ENCODE results near the gene TMEM176A.
"Not testable (repeated sequence)": the region's sequence is repeated elsewhere in the genome, so short reads cannot be mapped to it uniquely, and the experiment has no call there.

TMEM176A gene

DNA sequence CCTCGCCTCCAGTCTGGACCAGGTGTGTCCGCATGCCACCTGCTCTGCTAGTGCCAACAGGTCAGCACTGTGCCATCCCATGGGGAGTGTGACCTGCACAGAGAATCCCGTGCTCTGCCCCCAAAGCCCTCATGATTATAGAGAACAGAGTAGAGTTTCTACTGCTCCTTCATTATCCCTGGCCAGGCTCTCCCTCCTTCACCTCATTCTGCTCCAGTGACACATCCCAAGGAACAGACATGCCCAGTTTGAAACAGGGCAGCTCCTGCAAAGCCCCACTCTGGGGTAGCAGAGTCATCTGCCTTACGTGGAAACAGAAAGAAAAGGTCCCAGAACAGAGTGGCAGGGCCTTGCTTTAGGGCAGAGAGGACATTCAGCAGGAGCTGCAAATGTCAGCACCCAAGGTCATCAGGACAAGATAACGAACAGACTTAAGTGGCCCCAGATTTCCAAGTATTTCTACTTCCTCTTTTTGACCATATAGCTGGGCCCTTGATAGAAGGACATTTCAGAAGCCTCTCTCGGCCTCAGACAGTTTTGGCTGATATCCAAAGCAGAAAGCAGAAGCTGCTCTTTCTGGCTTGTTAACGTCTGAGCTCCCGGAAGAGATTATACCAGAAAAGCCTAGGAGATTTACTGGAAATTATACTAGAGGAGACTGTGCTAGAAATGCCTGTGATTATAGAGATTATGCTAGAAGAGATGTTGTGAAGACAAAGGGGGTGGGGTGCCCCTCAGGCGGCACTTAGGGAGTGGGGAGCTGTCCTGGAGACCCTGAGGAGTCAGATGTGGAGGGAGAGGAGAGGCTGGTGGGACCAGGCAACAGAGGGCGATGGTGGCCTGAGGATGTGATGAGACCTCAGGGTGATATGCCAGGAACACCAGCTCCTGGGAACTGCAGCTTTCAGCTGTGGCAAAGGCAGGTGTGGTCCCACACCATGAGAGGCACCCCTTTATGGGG lies 13.0 kb upstream of the TMEM176A start:
- DNase-seq (ENCODE audit: low spot score) (no peak), FAIRE-seq (no peak)

DNA sequence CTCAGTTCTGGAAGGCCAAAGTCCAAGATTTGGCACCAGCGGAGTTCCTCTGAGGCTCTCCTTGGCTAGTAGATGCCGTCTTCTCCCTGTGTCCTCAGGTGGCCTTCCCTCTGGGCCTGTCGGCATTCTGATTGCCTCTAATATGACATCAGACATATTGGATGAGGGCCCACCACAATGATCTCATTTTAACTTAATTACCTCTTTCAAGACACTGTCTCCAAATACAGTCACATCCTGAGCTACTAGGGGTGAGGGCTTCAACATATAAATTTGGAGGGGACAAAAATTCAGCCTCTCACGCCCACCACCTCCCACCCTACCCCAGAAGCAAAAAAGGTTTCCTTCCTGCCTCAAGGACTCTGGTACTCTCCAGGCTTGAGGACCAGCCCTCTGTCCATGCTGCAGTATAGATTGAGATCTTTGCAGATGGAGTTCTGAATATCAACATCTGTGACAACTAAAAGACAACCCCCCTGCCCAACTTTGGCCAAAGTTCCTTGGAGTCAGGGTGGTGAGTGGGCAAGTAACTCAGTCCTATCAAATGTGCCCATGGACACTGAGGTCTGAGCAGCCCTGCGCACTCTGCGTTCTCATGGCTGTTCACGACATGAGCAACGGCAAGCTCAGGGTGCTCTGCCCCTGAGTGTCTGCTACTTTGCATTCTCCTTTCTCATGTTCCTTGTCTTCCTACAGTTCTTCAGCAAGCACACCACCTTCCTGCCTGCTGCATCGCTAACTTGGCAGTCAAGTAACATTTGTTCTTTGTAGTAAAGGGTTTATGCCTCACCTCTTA lies 11.9 kb upstream of the TMEM176A start:
- FAIRE-seq (no peak), DNase-seq (ENCODE audit: low spot score) (no peak)

DNA sequence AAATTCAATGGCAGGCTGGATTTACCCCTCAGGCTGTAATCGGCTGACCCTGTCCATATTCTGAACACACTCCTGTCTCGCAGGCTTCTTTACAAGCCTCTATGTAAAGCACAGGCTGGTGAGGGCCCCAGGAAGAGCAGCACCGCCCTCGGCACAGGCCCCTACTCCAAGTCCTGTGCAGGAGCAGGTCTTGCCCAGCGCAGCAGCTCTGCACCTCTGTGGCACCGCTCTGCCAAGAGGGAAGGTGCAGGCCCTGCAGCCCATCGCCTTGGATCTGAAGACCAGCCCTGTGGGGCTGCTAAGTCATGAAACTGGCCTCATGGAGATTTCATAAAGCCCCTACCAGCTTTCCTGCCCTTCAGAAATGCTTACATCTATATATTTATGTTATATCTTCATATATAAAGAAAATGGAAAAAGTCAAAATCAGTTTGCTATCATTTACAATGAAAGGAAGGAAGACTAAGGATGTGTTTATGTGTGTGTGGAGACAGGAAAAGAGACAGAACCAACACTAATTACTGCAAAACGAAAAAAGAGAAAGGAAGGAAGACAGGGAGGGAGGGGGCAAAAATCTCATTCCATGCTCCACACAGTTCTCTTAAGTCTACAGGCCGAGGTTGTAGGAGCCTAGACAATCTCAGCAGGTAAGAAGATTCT lies 10.0 kb upstream of the TMEM176A start:
- DNase-seq (ENCODE audit: low spot score): no peak
- FAIRE-seq: no peak

DNA sequence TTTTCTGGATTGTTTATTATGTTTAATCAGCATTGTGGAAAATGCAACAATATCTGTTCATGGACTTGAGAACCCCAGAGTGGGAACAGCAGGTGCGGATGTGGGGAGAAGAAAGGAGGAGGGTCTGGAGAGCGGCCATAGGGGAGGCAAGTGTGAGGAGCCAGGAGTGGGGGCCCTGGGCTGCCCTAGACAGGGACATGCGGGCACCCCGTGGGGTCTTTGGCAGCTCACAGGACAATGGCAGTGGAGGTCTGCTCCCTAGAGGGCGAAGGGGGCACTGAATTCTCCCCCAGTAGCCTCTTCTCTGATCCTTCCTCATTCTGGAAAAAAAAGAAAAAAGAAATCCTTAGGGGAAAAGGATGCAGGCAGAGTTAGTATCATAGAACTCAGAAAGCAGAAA lies 9.3 kb upstream of the TMEM176A start:
- no peak for DNase-seq (ENCODE audit: low spot score)
- no peak for FAIRE-seq

DNA sequence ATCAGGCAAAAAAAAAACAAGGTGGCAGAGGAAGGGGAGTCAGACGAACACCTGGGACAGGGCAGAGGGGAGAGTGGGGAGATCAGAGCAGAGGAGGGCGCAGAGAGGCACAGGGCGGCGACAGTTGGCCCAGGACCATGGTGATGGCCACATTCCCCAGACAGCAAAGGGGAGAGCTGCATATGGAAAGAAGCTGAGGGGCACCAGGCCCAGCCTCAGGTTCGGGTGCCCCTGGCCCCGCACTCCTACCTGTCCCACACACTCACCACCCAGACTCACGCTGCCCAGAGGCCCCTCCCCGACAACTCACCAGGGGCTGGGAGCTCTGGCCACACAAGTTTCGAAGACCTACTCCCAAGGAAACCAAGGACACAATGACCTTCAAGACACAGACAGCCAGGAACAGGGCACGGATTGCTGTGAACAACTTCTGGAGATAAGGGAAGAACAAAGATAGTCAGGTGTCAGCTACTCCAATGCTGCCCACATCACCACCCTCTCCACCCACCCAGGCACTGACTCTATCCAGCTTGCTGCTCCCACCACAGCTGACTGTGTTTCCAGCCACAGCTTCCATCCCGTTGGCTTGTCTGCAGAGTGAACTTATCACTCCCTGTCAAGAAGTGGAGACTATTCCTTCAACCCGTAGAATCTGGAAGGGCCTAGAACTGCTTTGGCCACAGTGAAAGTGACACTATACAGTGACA lies 8.7 kb upstream of the TMEM176A start:
- no peak for FAIRE-seq
- no peak for DNase-seq (ENCODE audit: low spot score)

DNA sequence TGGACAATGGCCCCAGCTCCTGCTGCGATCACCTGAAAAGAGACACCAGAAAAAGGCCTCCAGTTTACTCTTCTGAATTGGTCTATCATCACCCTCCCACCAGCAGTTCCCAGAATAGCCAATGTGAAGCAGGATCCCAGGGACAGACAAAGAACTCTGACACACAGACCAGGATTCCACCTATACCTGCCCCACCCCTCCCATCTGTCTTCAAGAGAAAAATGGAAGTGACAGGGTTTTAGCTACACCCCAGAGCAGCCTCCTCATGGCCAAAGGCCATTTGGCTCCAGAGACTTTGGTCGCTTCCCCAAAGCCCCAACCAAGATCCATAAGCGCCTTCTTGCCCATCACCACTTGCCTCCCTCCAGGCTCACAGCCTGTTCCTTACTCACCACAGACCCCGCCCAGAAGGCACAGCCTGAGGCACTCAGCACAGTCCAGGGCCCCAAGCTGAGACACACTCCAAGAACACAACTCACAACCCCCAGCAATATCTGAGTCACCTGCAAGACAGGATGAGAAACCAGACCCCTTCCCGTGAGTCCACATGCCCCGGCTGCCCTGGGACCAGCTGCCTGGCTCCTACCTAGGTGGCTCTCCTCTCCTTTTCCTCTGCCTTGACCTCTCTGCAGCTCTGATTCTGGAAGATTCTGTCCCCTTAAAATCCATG lies 6.9 kb upstream of the TMEM176A start:
- FAIRE-seq (no peak), DNase-seq (ENCODE audit: low spot score) (no peak)

DNA sequence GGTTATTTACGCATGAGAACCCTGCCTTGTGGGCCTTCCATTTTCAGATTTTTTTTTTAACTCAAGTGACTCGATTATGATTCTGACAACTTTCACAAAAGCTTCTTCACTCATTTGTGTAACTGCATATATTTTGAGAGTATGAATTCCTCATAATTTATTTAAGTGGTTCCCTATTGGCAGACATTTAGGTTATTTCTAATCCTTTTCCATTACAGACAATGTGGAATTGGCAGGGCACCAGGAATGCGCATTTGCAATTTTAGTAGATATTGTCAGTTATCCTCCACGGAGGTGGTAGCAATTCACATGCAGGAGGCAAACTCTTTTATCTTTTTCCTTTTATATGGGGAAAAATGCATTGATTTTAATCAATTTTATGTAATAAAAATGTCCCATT lies 2.9 kb upstream of the TMEM176A start:
- DNase-seq (ENCODE audit: low spot score): no peak
- no peak for FAIRE-seq

DNA sequence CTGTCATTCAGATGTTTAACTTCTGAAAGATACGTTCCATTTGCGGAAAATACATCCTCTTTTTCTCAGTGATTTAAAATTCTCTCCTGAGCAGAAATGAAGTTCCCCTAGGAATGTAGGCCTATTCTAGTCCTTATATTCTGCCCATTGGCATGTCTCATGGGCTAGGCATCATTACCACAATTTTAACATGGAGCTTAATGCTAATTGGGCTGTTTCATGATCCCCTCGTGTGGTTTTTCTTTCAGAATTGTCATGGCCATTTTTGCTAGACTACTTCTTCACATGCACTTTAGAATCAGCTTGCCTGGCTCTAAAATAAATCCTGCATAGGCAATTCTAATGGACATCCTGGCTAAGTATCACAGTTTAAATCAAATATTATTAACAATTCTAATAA lies 1.4 kb upstream of the TMEM176A start:
- FAIRE-seq (no peak), DNase-seq (ENCODE audit: low spot score) (no peak)

DNA sequence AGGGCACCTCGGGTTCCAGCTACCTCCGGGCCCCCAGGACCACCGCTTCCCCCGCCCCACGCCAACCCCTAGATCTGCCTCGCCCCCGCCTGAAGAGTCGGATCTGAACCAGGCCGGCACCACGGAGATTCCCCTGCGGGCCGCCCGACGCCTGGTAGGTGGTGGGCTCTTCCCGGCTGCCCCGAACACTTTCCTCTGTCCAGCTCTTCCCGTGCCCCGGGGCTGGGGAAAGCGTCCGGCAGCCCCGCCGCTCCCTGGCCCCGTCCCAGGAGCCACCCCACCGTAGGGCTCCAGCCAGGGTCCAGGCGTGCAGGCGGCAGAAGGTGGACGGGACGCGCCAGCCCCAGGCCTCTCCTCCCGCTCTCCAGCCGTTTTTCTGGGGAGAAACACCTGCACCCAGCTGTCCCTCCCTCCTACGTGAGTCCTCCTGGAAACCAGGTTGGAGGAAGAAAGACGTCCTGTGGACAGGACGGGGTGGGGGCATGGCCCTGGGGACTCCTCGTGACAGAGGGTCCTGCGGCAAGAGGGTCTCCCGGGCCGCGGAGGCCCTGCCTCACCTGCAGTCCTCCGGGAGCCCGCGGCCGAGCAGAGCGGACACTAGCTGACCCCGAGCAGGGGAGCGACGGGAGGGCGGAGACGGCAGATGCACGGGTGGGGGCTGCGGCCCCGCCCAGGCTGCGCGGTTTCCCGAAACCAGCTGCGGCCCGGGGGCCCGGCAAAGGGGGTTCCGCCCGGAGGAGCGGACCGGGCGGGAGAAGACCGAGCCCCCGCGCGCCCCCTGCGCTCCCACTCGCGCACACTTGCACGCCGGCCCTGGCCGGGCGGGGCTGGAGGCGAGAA lies 608 bp upstream of the TMEM176A start, which contains the start of gene TMEM176B:
TMEM176B (minus strand) TSS at position 624 of the 840 bp plus-strand sequence. CDS start 3,795 bp downstream, outside the sequence.
- no peak for FAIRE-seq
- peak; percentile 26 for DNase-seq (ENCODE audit: low spot score)

DNA sequence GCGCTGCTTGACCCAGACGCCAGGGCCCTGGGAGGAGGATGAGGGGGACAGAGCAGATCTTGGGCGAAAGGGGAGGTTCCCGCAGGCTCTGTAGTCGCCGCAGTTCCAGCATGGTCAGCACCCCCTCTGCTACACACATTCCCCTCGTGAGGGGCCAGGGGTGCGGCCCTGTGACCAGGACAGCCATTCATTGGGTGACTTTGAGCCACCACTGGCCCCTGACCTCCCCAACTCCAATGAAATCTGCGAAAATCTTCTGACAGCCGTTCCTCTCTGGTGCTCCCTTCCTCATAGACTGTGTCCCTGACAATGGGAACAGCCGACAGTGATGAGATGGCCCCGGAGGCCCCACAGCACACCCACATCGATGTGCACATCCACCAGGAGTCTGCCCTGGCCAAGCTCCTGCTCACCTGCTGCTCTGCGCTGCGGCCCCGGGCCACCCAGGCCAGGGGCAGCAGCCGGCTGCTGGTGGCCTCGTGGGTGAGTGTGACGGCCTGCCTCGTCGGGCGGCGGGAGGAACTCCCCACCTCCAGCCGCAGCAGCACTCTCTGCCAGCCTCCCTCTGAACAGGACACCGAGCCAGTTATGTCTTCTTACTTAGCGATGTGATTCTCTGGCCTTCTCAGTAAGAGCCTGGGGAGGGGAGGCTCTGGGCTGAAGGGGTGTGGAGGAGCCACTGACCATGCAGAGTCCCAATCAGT lies 825 bp downstream of the TMEM176A start:
- FAIRE-seq (no peak), DNase-seq (ENCODE audit: low spot score) (no peak)

DNA sequence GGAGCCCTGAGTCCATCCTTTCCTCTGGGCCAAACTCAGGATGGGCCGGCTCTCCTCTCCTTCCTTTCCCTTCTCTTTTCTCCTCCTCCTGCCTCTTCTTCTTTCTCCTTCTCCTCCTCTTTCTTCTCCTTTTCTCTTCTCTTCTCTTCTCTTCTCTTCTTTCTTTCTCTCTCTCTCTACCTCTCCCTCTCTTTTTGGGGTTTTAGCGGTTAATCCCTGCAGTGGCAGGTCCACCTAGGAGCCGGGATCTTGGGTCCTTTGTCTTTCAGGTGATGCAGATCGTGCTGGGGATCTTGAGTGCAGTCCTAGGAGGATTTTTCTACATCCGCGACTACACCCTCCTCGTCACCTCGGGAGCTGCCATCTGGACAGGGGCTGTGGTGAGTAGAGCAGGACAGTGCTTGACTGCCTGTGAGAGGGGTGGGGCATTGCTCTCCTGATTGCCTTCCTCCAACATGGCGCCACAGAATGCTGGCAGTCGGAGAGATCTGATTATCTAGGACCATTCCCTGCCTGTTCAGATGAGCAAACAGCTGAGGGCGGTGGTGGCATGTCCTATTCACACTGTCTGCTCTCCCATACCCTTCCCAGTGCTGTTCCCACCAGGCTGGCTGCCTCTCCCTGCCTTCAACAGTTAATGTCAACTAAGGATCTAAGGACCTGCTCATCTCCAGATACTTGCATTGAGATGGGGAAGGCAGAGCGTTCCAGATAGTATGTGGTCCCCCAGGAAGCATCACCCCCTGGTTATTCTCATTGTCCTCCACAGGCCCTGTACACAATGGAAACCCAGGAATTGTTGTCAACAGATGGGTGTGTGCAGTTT lies 1.6 kb downstream of the TMEM176A start:
- DNase-seq (ENCODE audit: low spot score) (no peak), FAIRE-seq (no peak)

DNA sequence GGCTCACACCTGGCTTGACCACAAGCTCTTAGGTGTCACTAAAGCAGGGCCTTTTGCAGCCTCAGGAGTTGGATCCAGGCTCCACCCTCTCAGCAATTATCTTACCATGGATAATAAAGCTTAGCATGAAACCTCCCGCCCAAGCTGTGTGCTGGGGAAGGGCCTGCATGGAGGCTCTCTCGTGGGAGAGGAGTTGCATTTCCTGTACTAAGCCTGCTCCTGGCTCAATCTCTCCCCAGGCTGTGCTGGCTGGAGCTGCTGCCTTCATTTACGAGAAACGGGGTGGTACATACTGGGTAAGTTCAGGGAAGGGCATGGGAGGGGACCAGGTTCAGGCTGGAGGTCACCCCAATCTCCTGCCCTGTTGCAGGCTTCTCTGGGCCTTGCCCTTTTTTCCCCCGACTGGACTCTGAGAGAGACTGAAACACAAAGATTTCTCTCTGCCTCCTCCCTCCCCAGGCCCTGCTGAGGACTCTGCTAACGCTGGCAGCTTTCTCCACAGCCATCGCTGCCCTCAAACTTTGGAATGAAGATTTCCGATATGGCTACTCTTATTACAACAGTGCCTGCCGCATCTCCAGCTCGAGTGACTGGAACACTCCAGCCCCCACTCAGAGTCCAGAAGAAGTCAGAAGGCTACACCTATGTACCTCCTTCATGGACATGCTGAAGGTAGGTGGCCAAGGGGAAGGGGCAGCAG lies 2.7 kb downstream of the TMEM176A start:
- FAIRE-seq (no peak), DNase-seq (ENCODE audit: low spot score) (no peak)

DNA sequence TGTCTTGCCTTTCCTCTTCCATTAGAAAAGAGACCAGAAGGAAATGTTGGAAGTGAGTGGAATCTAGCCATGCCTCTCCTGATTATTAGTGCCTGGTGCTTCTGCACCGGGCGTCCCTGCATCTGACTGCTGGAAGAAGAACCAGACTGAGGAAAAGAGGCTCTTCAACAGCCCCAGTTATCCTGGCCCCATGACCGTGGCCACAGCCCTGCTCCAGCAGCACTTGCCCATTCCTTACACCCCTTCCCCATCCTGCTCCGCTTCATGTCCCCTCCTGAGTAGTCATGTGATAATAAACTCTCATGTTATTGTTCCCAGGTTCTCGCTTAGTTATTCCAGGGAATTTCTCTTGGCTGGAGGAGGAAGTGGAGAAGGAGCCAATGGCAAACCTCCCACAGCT lies 4.2 kb downstream of the TMEM176A start:
- DNase-seq (ENCODE audit: low spot score) (no peak), FAIRE-seq (no peak)

DNA sequence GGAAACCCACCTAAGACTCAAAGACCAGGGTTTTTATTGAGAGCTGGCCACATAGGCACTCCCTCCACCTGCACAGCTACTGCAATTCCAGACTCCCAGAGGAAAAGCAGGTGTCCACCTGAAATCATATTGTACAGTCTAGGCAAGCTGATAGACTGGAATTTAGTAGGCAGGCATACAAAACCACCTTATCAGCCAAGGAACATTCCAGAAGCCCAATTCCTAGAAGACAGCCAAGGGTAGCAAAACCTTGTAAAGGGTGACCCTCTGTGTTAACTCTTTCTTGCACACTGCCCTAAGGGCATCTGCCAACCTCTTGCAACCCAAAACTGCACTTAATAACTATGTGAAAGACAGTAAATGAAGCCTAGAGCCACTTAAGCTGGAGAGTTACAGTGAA lies 5.3 kb downstream of the TMEM176A start:
- DNase-seq (ENCODE audit: low spot score) (no peak), FAIRE-seq (no peak)

DNA sequence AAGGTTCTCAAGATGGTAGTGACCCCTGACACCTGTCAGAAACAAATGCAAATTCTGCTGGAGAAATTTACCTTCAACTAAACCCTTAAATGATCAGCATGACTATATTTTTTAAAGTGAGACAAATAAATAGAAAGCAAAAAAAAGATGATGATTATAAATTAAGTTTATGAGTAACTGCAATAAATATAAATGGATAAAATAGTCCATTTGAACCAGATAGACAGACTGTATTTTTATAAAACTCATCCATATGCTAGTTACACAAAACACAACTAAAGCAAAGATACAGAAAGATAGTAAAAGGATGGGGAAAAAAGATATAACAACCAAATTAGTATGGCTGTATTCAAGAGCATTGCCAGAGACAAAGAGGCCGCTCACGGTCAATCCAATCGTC lies 5.9 kb downstream of the TMEM176A start:
- DNase-seq (ENCODE audit: low spot score) (no peak), FAIRE-seq (no peak)

DNA sequence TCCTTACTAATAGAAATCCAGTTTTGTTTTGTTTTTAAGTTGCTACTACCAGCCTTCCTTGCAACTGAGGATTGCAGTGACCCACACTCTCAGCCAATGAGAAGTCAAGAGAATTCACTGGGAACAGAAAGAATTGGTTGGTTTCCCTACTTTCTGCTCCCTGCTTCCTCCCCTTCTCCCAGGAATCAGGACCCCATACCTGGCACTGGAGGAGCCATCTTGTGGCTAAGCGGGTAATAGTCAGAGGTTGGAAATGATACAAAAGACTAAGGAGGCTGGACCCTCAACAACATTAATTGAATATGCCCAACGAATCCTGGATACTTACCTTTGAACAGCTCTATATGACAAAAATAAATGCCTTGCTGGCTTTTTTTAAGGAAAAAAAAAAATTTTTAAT lies 6.3 kb downstream of the TMEM176A start:
- FAIRE-seq: no peak
- no peak for DNase-seq (ENCODE audit: low spot score)

DNA sequence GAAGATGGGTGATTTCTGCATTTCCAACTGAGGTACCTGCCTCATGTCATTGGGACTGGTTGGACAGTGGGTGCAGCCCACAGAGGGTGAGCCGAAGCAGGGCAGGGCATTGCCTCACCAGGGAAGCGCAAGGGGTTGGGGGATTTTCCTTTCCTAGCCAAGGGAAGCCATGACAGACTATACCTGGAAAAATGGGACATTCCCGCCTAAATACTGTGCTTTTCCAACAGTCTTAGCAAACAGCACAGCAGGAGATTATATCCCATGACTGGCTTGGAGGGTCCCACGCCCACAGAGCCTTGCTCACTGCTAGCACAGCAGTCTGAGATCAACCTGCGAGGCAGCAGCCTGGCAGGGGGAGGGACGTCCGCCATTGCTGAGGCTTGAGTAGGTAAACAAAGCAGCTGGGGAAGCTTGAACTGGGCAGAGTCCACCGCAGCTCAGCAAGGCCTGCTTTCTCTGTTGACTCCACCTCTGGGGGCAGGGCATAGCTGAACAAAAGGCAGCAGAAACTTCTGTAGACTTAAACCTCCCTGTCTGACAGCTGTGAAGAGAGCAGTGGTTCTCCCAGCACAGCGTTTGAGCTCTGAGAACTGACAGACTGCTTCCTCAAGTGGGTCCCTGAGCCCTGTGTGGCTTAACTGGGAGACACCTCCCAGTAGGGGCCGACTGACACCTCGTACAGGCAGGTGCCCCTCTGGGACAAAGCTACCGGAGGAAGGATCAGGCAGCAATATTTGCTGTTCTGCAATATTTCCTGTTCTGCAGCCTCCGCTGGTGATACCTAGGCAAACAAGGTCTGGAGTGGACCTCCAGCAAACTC lies 7.3 kb downstream of the TMEM176A start:
- not testable (repeated sequence) for FAIRE-seq; DNase-seq (ENCODE audit: low spot score)

Measured in urothelium cell line (cell line).